ENCODE measurements around the gene CCDC127. TPM values are rescaled to one million over a fixed set of nuclear protein-coding genes. Genes with fewer than 3 reads are reported as not detected.

Gene CCDC127
- total RNA-seq, 2 donors from 2014 or later, result 8.4 to 9.7 TPM

GRCh38 chr5:162190-162564, 55.8 kb downstream of the CCDC127 start:
- Histone ChIP-seq H3K27ac (ENCODE audit: low read depth, low read length) (no peak overlapping the region), H3K27me3 (ENCODE audit: control insufficient read depth, insufficient read depth, low read length, poor library complexity, severe bottlenecking) (no peaks in the 10 kb centered on the region), H3K9me3 (ENCODE audit: control insufficient read depth, low read length) (no peaks in the 10 kb centered on the region), H3K4me1 (ENCODE audit: control insufficient read depth, insufficient read depth, low read length) (no peaks in the 10 kb centered on the region), H3K36me3 (ENCODE audit: control insufficient read depth, insufficient read depth, low read length) (no peaks in the 10 kb centered on the region), H3K4me3 (ENCODE audit: low read length) (no peak overlapping the region), H3K9ac (ENCODE audit: extremely low read depth, low read length, poor library complexity, severe bottlenecking) (no peak overlapping the region)
- no peaks in the 10 kb centered on the region for H3K27me3 Mint-ChIP-seq (ENCODE audit: insufficient read depth)
- H3K9me3 Mint-ChIP-seq, result peaks cover 15% of the 10 kb centered on the region
- TF ChIP-seq CTCF (conservative IDR thresholded peaks at IDR 0.05), result no peak
- H3K4me3 Mint-ChIP-seq, result no peak overlapping the region
- no peak for DNase-seq
- 87 to 94% methylated on average over 17 to 19 of the region's 19 CpGs for WGBS, 2 experiments (ENCODE audit: insufficient coverage in 1 of 2, insufficient read length in 1 of 2)
- H3K27ac Mint-ChIP-seq, result no peak overlapping the region
- H3K36me3 Mint-ChIP-seq (ENCODE audit: low read depth), result peaks cover 21% of the 10 kb centered on the region
- no peaks in the 10 kb centered on the region for H3K4me1 Mint-ChIP-seq

- Mint-ChIP-seq H3K9me3 (peaks cover 15% of the 10 kb centered on the region), H3K36me3 (ENCODE audit: low read depth) (peaks cover 26% of the 10 kb centered on the region), H3K27ac (no peak overlapping the region), H3K4me3 (no peak overlapping the region), H3K27me3 (ENCODE audit: insufficient read depth) (no peaks in the 10 kb centered on the region), H3K4me1 (no peaks in the 10 kb centered on the region)
- Histone ChIP-seq H3K4me1 (ENCODE audit: control insufficient read depth, insufficient read depth, low read length) (no peaks in the 10 kb centered on the region), H3K9me3 (ENCODE audit: control insufficient read depth, low read length) (no peaks in the 10 kb centered on the region), H3K4me3 (ENCODE audit: low read length) (no peak overlapping the region), H3K9ac (ENCODE audit: extremely low read depth, low read length, poor library complexity, severe bottlenecking) (no peak overlapping the region), H3K27me3 (ENCODE audit: control insufficient read depth, insufficient read depth, low read length, poor library complexity, severe bottlenecking) (no peaks in the 10 kb centered on the region), H3K27ac (ENCODE audit: low read depth, low read length) (no peak overlapping the region), H3K36me3 (ENCODE audit: control insufficient read depth, insufficient read depth, low read length) (no peaks in the 10 kb centered on the region)
- TF ChIP-seq CTCF (conservative IDR thresholded peaks at IDR 0.05), result no peak
- DNase-seq, result no peak
- WGBS, 2 experiments (ENCODE audit: insufficient coverage in 1 of 2, insufficient read length in 1 of 2), result 95 to 98% methylated on average over 13 to 17 of the region's 17 CpGs
Observed at GRCh38 chr5:161803-162110, 56.2 kb downstream of the CCDC127 start.

DNA sequence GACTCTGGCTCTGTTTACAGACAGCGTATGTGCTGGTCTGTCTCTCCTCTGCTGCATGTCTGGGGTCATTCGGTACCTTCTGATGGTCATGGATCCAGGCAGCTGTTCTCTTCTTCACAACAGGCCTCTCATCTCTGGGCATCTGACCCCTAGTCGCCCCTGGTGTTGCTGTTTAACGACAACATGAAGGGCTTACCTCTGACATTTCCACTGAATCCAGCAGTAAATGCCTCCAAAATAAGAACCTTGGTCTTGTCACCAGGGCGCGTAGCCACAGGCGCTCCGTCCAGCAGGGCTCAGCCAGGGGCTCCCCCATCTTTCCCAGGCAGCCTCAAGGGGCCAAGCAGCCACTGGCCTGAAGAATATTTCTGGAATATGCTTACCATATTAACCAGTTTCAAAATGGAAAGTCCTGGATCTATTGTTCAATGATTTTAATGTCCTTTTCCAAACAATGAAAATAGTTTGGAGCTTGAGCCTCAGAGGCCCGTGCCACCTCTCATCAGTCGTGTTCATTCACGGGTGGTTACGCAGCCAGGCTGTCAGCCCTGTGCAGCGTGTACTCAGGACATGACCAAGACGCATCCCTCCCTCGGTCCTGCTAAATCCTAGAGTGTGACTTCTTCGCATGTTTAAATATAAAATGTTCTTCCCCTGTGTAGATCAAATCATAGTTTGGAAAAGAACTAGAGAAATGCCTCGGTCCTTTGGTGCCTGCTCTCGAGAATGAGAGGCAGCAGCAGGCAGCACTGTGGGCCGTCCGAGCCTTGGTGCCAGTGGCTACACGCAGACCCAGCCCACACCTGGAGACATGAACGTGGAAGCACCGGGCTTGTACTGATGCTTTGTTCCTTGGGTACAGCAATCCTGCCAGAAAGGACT, 56.8 kb downstream of the CCDC127 start:
- H3K36me3 Mint-ChIP-seq (ENCODE audit: low read depth), result peaks cover 28% of the 10 kb centered on the region
- H3K9me3 Mint-ChIP-seq, result peaks cover 12% of the 10 kb centered on the region
- Histone ChIP-seq H3K4me3 (ENCODE audit: low read length) (no peak overlapping the region), H3K36me3 (ENCODE audit: control insufficient read depth, insufficient read depth, low read length) (no peaks in the 10 kb centered on the region), H3K27me3 (ENCODE audit: control insufficient read depth, insufficient read depth, low read length, poor library complexity, severe bottlenecking) (no peaks in the 10 kb centered on the region), H3K27ac (ENCODE audit: low read depth, low read length) (no peak overlapping the region), H3K9ac (ENCODE audit: extremely low read depth, low read length, poor library complexity, severe bottlenecking) (no peak overlapping the region), H3K4me1 (ENCODE audit: control insufficient read depth, insufficient read depth, low read length) (no peaks in the 10 kb centered on the region), H3K9me3 (ENCODE audit: control insufficient read depth, low read length) (no peaks in the 10 kb centered on the region)
- TF ChIP-seq CTCF (conservative IDR thresholded peaks at IDR 0.05), result no peak
- H3K4me1 Mint-ChIP-seq, result no peaks in the 10 kb centered on the region
- H3K4me3 Mint-ChIP-seq, result no peak overlapping the region
- H3K27ac Mint-ChIP-seq, result peak overlapping the region; percentile 7
- WGBS, 2 experiments (ENCODE audit: insufficient coverage in 1 of 2, insufficient read length in 1 of 2), result 93 to 94% methylated on average over 23 of the region's 23 CpGs
- H3K27me3 Mint-ChIP-seq (ENCODE audit: insufficient read depth), result no peaks in the 10 kb centered on the region
- no peak for DNase-seq
